GM21526 (cell line): ENCODE results near the gene ACSS1.
"Not testable (repeated sequence)": the region's sequence is repeated elsewhere in the genome, so short reads cannot be mapped to it uniquely, and the experiment has no call there.

ENCODE experiments used
- ATAC-seq: cut with Tn5 transposase; IDR thresholded peaks from one replicate; pipeline ENCODE4 v1.9.1; 2021; ENCODE audit warnings: moderate library complexity; ENCODE audit not compliant: unreplicated experiment, low FRiP score

The ACSS1 gene

DNA sequence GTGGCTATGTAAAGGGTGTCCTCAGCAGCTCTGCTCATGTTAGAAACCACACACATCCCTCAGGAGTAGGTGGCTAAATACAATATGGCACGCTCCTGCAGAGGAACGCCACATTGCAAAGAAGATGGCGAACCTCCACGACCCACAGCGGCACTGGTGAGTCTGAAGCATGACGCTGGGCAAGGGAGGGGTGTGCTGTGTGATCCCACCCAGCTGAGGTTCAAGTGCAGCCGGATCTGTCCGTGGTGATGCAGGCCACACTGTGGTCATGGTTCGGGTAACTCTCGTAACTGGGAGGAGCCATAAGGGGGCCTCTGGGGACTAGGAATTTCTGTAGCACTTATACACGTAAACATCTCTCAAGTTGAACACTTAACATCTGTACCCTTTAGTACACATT lies 42.0 kb downstream of the ACSS1 start:
- no peak for ATAC-seq

DNA sequence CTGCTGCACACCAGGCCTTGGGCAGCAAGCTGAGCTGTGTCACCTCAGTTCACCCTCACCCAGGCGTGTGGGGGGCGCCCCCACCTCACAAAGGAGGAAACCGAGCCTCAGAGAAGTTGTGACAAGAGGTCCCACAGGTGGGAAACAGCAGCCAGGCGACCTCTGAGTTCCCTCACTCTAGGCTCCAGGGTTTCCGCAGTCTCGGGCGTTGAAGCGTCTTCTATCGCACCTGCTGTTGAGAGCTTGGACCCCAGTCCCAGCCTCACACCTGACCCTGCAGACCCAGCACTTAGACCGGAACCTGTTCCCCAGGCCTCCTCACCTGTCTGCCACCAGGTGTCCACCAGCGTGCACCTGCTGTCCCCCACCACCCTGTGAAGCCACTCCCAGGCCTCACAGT lies 43.1 kb downstream of the ACSS1 start:
- no peak for ATAC-seq

DNA sequence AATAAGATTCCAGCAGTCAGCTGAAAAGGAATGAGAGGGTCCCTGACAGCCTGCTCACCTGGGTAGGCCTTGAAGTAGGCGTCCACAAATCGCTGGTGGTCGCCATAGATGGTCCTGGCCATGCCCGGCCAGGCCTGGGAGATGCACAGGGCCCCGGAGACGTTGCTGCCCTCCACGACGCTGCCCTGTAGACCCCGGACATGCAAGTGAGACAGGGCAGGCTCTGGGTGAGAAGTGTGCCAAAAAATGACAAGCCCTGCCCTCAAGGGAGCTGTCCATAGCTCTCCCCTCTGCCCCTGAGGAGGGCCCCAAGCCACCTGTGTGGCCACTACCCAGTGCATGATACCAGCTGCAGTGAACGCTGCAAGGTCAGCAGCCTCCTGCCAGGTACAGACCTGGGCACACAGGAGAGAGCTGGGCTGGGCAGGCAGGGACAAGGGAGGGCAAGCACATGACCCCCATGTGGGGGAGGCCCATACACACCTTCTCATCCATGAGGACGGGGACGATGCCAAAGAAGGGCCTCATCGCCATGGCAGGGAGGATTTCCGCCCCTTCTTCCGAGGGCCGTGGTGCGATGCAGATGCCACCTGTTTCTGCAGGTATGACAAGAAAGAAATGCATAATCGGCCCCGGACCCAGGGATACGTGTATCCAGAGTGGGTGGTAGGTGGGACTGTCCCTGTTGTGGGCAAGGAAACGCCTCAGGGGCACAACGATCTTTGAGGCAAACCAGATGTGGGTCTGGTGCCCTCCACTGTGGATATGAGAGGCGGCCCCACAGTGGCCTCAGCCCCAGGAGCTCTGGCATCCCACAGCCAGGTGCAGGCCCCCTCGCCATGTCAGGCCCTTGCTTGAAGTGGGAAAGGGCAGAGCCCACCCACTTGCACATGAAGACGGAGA lies 44.2 kb downstream of the ACSS1 start:
- ATAC-seq = no peak

DNA sequence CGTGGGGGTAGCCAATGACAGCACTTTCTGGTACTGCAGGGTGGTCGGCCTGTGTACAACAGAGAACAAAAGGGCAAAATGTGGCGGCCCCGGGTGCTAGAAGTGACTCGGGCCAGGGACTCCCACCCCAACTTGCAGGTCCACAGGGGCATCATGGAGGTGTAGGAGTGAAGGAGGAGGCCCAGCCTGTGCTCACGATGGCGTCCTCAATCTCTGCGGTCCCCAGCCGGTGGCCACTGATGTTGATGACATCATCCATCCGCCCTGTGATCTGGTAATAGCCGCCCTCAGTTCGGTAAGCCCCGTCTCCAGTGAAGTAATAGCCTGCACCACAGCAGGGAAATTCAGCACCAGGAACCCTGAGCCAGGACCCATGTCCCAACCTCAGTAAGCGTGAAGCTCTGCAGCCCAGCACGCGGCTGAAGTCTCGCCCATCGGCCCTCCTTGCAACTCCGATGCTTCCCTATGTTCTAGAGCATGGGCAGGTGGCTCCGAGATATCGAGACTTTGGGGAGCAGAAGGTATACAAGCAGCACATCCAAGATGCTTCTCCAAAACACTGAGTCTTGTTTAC lies 45.2 kb downstream of the ACSS1 start:
- no peak for ATAC-seq

DNA sequence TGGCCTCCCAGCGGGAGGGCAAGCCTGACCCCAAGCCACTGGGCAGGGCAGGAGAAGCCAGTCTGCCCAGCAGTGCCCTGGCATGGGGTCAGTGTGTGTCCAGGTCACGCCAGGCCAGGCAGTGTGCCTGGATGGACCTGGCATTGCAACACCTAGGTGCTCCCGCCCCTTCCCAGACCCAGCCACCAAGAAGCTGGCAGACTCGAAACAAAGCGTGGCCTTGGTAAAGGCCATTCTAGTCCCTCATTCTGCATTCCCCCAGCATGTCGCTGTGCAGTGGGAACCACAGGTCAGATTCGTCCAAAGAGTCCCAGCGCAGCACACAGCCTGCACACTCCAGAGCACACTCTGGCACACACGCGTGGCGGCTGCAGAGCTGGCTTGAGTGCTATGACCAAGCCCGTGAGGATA lies 46.1 kb downstream of the ACSS1 start:
- no peak for ATAC-seq

DNA sequence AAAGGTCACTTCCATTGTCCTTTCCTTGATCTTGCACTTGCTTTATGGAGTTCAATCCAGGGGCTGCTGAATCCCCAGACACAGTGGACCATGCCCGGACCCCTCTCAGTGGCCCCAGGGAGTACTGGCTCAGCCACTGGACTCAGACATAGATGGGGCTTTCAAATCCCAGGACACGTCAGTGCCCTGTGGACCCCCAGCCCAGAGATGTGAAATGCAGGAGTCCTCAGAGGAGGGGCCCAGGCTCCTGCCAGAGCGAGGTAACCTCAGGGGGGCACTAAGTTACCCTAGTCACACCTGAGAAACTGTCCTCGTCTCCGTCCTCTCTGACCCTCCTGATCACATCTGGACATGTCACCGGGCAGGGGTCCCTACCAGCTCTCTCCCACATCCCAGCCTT lies 46.7 kb downstream of the ACSS1 start:
- no peak for ATAC-seq

DNA sequence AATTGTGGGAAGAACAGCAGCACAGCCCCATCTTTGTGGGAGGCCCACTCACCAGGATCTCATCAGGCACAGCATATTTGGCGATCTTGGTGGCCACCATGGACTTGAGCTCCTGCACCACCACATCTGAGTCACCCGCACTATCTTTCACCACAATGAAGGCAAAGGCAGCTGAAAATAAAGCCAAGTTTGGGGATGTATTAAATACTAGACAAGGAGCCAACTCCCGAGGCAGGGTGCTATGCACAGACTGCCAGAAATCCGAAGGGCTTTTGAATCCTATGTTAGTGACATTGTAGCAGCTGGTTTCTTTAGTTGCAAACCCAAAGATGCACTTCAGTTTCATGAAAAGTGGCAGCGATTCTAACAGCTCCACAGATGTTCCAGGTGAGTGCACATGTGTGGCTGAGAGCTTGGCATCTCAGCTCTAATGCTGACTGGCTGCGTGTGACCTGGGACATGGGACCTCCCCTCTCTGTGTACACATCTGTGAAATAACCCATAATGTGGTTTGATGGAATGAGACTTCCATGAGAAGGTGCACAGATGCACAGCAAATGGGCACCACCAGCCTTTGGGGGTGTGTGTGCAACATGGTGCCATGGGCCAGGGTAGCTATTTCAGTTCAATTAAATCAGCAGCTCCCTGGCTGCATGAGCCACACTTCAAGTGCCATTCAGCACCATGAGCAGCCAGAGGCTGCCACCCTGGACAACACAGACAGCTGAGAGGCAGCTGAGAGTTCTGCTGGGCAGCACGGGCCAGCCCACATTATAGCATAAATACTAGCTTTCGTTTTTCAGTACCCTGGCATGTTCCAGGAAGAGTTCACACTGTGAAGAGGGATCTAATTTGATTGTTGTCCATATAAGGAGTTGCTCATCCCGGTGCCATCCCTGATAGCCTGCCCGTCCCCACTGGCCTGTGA lies 48.5 kb downstream of the ACSS1 start:
- no peak for ATAC-seq

DNA sequence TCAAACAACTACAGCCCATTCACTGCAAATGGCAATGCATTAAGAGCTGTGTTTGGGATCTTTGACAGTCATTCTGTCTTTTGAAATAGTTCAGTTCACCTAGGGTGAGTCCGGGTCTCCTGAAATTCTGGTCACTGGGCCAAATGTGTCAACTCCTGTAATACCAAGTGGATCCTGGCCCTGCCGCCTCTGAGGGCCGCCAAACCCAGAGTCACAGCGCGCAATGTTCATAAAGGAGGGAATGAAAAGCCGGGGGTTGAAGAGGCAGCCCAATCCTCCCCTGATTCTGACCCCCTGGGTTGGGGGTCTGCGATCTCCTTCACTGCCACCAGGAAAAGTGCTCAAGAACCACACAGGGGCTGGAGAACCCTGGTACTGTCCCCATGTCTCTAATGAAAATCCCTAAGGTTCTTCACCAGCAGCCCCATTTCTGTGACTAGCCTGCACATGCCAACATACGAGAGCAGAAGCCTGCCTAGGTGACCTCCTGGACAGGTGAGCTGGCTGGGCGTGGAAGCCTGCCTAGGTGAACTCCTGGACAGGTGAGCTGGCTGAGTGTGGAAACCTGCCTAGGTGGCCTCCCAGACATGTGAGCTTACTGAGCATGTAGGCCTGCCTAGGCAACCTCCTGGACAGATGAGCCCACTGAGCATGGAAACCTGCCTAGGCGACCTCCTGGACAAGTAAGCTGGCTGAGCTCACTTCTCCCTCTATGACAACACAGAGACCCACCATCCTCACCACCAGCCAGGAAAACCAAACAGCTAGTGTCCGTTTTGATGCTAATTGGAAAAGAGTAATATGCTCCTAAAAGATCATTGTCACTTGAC lies 49.3 kb downstream of the ACSS1 start:
- ATAC-seq = no peak

DNA sequence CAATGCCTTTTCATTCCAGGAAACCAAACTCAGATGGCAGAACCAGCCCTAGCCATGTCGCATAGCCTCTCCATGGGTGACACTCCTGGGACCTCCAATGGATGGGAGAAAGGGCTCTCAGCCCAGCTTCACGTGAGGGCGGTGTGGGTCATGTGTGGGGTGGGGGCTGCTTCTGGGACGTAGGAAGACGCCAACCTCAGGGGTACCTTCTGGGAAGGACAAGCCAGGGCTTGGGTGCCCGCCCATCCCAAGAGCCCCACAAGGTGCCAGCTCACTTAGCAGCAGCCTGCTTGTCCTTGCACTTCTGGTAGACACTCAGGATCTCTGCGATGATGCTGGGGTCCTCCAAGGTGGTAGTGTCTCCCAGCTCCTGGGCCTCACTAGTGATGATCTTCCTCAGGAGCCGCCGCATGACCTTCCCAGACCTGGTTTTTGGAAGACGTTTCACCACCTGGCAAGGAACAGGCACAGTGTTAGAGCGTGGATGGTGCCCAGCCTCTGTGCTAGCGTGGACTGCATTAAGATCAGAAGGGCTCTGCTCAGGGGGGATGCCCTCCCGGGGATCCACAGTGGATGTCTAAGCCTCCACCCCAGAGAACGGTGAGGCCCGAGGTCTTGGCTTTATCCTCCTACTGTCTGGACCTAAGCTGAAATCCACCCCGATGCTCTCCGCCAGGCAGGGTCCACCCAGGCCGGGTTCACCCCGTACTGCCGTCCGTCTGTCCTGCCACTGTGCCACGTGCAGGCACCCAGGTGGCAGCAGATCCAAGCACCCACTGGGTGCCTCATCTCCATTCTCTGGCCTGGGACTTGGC lies 50.2 kb downstream of the ACSS1 start:
- no peak for ATAC-seq

DNA sequence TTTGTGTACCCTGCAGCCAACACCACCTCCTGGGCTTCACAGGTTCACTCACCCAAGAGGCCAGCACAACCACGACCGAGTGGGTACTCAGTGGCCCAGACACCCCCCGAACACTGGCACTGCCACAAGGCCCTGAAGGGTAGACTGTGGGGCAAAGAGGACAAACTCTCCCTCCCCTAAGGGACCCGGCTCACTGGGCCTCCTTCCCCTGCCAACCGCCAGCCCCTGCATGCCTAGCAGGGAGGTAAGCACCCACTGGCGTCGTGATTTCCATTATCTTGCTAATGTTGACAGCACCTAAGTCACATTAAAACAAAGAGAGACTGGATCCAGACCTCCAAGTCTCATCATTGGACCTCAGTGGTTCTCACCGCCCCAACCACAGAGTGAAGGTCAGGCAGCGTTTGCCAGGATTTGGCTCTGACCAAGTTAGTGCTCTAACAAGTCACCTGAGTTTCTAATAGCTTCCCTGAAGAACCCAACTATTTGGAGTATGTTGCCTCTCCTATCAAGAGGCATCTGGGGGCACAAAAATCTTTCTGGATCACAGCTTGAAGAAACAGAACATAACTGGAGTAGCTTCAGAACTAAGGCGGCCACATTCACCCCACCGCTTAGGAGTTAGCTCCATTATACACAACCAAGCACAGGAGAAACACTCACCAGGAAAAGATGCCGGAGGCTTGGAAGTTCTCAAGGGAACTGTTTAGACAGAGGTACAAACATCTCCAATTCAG lies 51.3 kb downstream of the ACSS1 start:
- no peak for ATAC-seq

DNA sequence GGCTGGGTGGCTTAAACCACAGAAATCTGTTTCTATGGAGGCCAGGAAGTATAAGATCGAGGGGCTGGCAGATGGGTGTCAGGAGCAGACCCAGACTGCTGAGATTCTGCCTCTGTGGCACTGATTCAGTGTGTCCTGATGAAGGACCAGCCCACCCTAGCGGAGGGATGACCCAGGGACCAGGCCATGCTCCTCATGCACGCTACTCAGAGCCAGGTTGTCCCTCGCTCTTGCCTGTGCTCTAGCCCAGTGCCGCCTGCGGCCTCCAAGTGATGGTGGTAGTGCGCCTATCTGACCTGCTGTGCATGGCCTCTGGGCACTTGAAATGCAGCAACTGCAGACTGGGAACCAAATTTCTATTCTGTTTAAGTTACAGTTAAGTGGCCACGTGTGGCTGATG lies 52.3 kb downstream of the ACSS1 start:
- ATAC-seq = no peak

DNA sequence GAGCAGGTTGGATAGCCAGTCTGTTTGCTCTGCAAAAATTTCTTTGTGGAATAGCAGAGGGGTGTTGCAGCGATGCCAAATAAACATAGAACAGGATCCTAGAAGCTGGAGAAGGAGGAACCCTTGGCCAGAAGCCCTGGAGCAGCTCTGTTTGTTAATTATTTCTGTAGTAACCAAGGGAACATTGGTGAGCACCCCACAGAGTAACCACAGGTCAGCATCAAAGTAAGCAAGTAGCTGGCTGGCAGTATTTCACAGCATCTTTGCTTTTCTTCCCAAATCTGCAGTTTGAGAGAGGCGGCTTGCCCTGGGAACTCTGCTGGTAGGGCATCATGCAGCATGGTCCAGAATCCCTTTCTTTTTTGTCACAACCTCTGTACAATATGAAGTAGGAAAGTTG lies 52.7 kb downstream of the ACSS1 start:
- no peak for ATAC-seq

DNA sequence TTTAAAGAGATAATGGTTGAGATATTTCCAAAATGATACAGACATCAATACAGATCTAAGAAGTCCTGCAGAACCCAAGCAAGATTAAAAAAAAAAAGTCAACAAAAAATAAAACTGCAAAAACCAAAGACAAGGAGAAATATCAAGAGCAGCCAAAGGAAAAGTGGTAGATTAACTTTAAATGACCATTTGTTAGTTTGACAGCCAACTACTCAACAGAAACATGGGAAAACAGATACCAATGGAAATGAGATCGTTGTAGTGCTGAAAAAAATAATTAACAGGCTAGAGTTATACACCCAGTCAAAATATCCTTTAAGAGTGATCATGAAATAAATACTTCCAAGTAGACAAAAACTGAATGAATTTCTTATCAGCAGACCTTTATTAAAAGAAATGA lies 54.9 kb downstream of the ACSS1 start:
- no peak for ATAC-seq

DNA sequence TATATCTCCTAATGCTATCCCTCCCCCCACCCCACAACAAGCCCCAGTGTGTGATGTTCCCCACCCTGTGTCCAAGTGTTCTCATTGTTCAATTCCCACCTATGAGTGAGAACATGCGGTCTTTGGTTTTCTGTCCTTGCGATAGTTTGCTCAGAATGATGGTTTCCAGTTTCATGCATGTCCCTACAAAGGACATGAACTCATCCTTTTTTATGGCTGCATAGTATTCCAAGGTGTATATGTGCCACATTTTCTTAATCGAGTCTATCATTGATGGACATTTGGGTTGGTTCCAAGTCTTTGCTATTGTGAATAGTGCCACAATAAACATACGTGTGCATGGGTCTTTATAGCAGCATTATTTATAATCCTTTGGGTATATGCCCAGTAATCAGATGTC lies 56.6 kb downstream of the ACSS1 start:
- not testable (repeated sequence) for ATAC-seq

DNA sequence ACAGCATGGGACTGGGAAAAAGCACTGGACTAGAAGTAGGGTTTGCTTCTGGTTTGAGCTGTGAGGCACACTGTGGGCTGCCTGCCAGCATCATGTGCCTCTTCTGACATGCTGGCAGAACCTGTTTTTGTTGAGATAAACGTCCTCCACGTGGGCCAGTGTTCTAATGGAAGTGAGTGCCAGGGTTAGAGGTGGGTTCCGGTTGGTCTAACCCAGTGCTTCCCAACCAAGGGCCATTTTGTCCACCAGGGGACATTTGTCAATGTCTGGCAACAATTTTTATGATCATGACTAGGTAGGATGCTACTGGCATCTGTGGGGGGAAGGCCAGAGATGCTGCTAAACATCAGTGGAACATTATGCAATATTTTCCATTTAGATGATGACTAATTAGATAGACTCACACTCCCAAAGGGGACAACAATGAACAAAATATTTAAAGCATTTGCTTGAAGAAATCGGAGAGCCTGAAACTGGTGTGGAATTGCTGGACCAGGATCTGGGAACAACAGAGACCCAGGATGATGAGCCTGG lies 57.6 kb downstream of the ACSS1 start:
- no peak for ATAC-seq

DNA sequence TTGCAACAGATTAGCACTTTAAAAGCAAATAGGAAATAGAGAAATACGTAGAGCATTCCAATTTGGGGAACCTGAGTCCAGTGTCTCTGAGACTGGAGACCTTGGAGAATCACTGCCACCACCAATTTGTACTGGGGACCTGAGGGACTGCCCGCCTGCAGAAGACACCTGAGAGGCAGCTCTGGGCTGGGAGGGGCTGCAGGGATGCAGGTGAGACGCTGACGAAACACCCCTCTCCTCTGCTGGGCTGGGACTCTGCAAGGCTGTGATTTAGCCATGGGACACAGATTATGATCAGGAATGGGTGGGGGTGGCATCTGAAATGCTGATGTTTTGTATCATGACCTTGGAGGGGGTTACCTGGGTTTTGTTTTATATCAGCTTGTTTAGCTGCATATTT lies 58.4 kb downstream of the ACSS1 start:
- ATAC-seq = no peak

DNA sequence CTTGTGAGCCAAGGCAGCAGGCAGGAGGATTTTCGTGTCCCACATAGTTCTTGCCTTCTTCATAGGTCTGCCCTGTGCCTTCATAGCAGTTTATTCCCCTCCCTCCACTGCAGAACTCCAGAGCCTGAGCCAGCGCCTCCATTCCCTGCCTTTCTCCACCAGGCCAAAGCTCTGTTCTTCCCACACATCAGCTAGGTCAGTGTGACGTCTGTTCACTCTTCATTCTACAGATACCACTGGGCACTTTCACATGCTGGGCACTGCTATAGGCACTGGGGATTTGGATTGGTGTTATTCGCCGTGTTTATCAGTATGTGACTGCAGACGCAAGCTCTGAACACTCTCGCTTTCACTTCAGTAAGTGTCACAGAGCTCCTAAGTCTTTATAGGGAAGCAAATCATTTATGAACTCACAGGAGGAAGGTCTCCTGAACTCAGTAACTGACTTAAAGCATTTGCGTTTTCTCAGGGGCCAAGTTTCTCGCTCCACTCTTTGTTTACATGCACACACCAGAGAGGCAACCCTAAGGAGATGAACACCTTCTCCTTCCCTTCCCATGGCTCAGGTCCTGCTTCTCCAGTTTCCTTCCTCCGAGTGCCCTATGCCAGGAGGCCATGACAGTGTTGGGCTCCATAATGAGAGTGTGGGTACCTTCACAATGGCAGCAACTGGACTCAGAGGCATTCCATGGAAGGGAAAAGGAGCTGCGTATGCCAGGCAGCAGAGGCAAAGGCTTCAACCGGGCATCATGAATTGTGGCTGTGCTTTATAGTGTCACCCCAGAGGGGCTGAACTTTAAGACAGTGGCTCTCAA lies 59.1 kb downstream of the ACSS1 start:
- ATAC-seq = no peak

DNA sequence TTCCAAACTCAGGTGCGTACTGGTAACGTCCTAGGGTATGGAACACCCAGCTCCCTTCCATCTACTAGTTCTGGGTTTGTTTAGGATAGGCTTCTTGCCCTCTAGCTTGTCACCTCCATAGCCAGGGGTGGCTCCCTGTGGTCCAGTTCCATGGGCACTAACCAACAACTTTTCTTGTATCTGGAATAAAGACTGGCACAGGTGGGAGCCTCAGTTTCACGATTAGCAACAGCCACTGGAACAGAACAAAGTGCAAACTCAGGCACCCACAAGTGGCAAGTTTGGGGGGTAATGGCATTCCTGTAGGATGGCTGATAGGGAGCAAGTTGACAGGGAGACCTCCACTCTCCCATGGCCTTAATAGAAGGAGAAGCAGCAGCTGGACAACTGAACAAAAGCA lies 59.8 kb downstream of the ACSS1 start:
- ATAC-seq = no peak
